Esophagus squamous epithelium (tissue), 4 donors: Measurements from ENCODE around the gene C20orf173.
A peak's percentile ranks its signal among the peaks of the same experiment; 100 is the strongest.

Source experiments
- CTCF ChIP-seq, 6 experiments: fragments of 450-650 bp in 4 of 6; fragments of 200-600 bp in 2 of 6; sonication (generic) in 2 of 6; IDR thresholded peaks; one replicate each; pipeline ENCODE4 v1.5.1; 2016 to 2019; ENCODE audit warnings: antibody characterized with exemption in 6 of 6, mild to moderate bottlenecking in 4 of 6, moderate library complexity in 4 of 6
- POLR2A ChIP-seq, 4 donors: fragments of 450-650 bp; IDR thresholded peaks; one replicate each; pipeline ENCODE4 v1.6.1; 2017; ENCODE audit warnings: antibody characterized with exemption in 4 of 4, mild to moderate bottlenecking in 4 of 4, moderate library complexity in 3 of 4

- TF ChIP-seq CTCF (IDR thresholded peaks at IDR 0.05), result peak in 2 of 6 experiments; percentile 16 to 45
- TF ChIP-seq POLR2A (IDR thresholded peaks at IDR 0.05), result no peak
These were observed 39.2 kb upstream of the C20orf173 start for GRCh38 chr20:35568645-35569044.
